CD8-positive, alpha-beta memory T cell (primary cell): ENCODE data around the gene NCSTN. TPM values are rescaled to one million over a fixed set of nuclear protein-coding genes. Genes with fewer than 3 reads are reported as not detected.

Experiments
- CTCF ChIA-PET: fragments of 350-600 bp; sonication (Branson Sonifier 250); formaldehyde crosslinking; loops from one replicate; lab custom pipeline; 2021; ENCODE audit warnings: antibody characterized with exemption; lab: Charles Lee
- POLR2A ChIA-PET: fragments of 350-600 bp; sonication (Branson Sonifier 250); formaldehyde crosslinking; loops from one replicate; lab custom pipeline; 2021; ENCODE audit warnings: antibody characterized with exemption; lab: Charles Lee
- DNase-seq, 5 donors: peaks; one replicate each; pipeline versions ENCODE4 v3.0.0 to v3.0.0-alpha.2; 2020 to 2022; ENCODE audit warnings: mixed read lengths in 1 of 5
- H3K27ac ChIP-seq: one replicate; pipeline ENCODE4 v1.7.0; 2013; ENCODE audit warnings: low read depth, mild to moderate bottlenecking, low read length, moderate library complexity
- H3K27me3 ChIP-seq: 2 replicates; pipeline ENCODE4 v1.7.0; 2013; ENCODE audit warnings: low read length, mild to moderate bottlenecking; ENCODE audit not compliant: insufficient read depth, poor library complexity, severe bottlenecking
- H3K36me3 ChIP-seq: 2 replicates; pipeline ENCODE4 v1.7.0; 2013; ENCODE audit warnings: mild to moderate bottlenecking, low read length, moderate library complexity; ENCODE audit not compliant: insufficient read depth
- H3K4me1 ChIP-seq: 2 replicates; pipeline ENCODE4 v1.7.0; 2013; ENCODE audit warnings: mild to moderate bottlenecking, low read length, moderate library complexity; ENCODE audit not compliant: insufficient read depth
- H3K4me3 ChIP-seq: 2 replicates; pipeline ENCODE4 v1.7.0; 2013; ENCODE audit warnings: mild to moderate bottlenecking, low read length
- H3K9me3 ChIP-seq: 2 replicates; pipeline ENCODE4 v1.7.0; 2013; ENCODE audit warnings: mild to moderate bottlenecking, low read length
- H3K27ac Mint-ChIP-seq, 8 donors: one replicate each; pipeline ENCODE4 v1.8.0; 2020 to 2021; ENCODE audit warnings: mixed read lengths in 8 of 8, mild to moderate bottlenecking in 6 of 8, inconsistent platforms in 3 of 8, moderate library complexity in 3 of 8
- H3K27me3 Mint-ChIP-seq, 2 donors: one replicate each; pipeline ENCODE4 v1.8.0; 2020 to 2021; ENCODE audit warnings: mixed read lengths in 2 of 2, mild to moderate bottlenecking in 1 of 2, moderate library complexity in 1 of 2
- H3K36me3 Mint-ChIP-seq, 3 donors: one replicate each; pipeline ENCODE4 v1.8.0; 2020 to 2021; ENCODE audit warnings: mixed read lengths in 3 of 3, inconsistent platforms in 1 of 3, mild to moderate bottlenecking in 1 of 3
- H3K4me1 Mint-ChIP-seq, 3 donors: one replicate each; pipeline ENCODE4 v1.8.0; 2020 to 2021; ENCODE audit warnings: mixed read lengths in 3 of 3, inconsistent platforms in 1 of 3, mild to moderate bottlenecking in 1 of 3
- H3K4me3 Mint-ChIP-seq, 7 donors: one replicate each; pipeline ENCODE4 v1.8.0; 2020 to 2021; ENCODE audit warnings: mixed read lengths in 7 of 7, mild to moderate bottlenecking in 6 of 7, moderate library complexity in 4 of 7, inconsistent platforms in 2 of 7
- H3K9me3 Mint-ChIP-seq, 5 donors: one replicate each; pipeline ENCODE4 v1.8.0; 2020 to 2022; ENCODE audit warnings: mixed read lengths in 5 of 5, mild to moderate bottlenecking in 3 of 5, moderate library complexity in 2 of 5, inconsistent platforms in 1 of 5
- polyA plus RNA-seq: library from polyadenylated mRNA; unstranded; fragments of 300-500 nt; fragmentation: Illumina TruSeq; gene quantifications from one replicate; pipeline ENCODE4 v1.2.3, GENCODE V29; 2021
- total RNA-seq, 2 experiments: library from RNA; stranded (reverse); gene quantifications; one replicate each; pipeline ENCODE4 v1.2.3, GENCODE V29; 2021

The NCSTN gene
- total RNA-seq = 10 to 100 TPM; 58.7 to 61.3 TPM
- polyA plus RNA-seq = 74.4 TPM

GRCh38 chr1:160342953-160343869 lies at the start of gene NCSTN, which contains the start of gene COPA:
Gene NCSTN (plus strand): TSS chr1:160343383. CDS start chr1:160343397, 14 bp downstream.
Gene COPA (minus strand): TSS chr1:160343250. CDS start chr1:160343170, 80 bp downstream.
- Mint-ChIP-seq H3K27me3 (peaks cover 0 to 4% of the 10 kb centered on the region in 2 donors), H3K9me3 (no peaks in the 10 kb centered on the region), H3K4me1 (peaks cover 61 to 76% (median 71%) of the 10 kb centered on the region in 3 donors), H3K4me3 (peak within 1 kb of the TSS; percentile 98 to 100 (median 100)), H3K27ac (peak within 1 kb of the TSS; percentile 96 to 100 (median 100)), H3K36me3 (peaks cover 8 to 72% (median 12%) of the 10 kb centered on the region in 3 donors)
- no peaks in the 10 kb centered on the region for H3K9me3 ChIP-seq
- H3K27ac ChIP-seq = peak within 1 kb of the TSS; percentile 97
- peaks cover 22% of the 10 kb centered on the region for H3K4me1 ChIP-seq
- peak within 1 kb of the TSS; percentile 77 for H3K4me3 ChIP-seq
- ChIA-PET CTCF (interaction anchor here (0.6 to 1.7 kb wide), 2 partner anchors 12 to 200 kb away, joined by 4 to 5 read pairs; no protein-coding TSS in a partner anchor), POLR2A (no interaction called here)
- peaks cover 12% of the 10 kb centered on the region for H3K36me3 ChIP-seq
- DNase-seq = peak; percentile 84 to 95 (median 90)
- no peaks in the 10 kb centered on the region for H3K27me3 ChIP-seq

- Mint-ChIP-seq H3K36me3 (peaks cover 4 to 95% (median 40%) of the 10 kb centered on the region in 3 donors), H3K9me3 (no peaks in the 10 kb centered on the region), H3K27me3 (no peaks in the 10 kb centered on the region), H3K27ac (peak overlapping the region in 2 of 8 donors; percentile 27 to 61), H3K4me3 (no peak overlapping the region), H3K4me1 (peaks cover 0 to 5% (median 3%) of the 10 kb centered on the region in 3 donors)
- DNase-seq = no peak
- POLR2A ChIA-PET = no interaction called here
- Histone ChIP-seq H3K4me1 (peaks cover 2% of the 10 kb centered on the region), H3K36me3 (peaks cover 75% of the 10 kb centered on the region), H3K9me3 (no peaks in the 10 kb centered on the region), H3K27ac (no peak overlapping the region), H3K4me3 (no peak overlapping the region), H3K27me3 (no peaks in the 10 kb centered on the region)
- CTCF ChIA-PET = interaction anchor here (1.0 to 2.1 kb wide), 2 partner anchors 103 to 211 kb away, joined by 4 to 6 read pairs; no protein-coding TSS in a partner anchor
Measured at GRCh38 chr1:160296036-160296435, 47.1 kb upstream of the NCSTN start.

GRCh38 chr1:160300173-160300572 lies 43.0 kb upstream of the NCSTN start:
- no peaks in the 10 kb centered on the region for H3K4me1 Mint-ChIP-seq
- H3K36me3 Mint-ChIP-seq = peaks cover 5 to 82% (median 27%) of the 10 kb centered on the region in 3 donors
- no peaks in the 10 kb centered on the region for H3K27me3 ChIP-seq
- no peak for DNase-seq
- no peak overlapping the region for H3K4me3 ChIP-seq
- POLR2A ChIA-PET = no interaction called here
- H3K27ac Mint-ChIP-seq = peak overlapping the region in 1 of 8 donors; percentile 55
- CTCF ChIA-PET = interaction anchor here (4.9 kb wide), 1 partner anchor 8 kb away, joined by 26 read pairs; no protein-coding TSS in a partner anchor
- no peaks in the 10 kb centered on the region for H3K9me3 Mint-ChIP-seq
- peaks cover 42% of the 10 kb centered on the region for H3K36me3 ChIP-seq
- no peaks in the 10 kb centered on the region for H3K27me3 Mint-ChIP-seq
- H3K4me3 Mint-ChIP-seq = no peak overlapping the region
- H3K9me3 ChIP-seq = no peaks in the 10 kb centered on the region
- H3K27ac ChIP-seq = no peak overlapping the region
- H3K4me1 ChIP-seq = no peaks in the 10 kb centered on the region

- peak overlapping the region in 2 of 8 donors; percentile 24 to 80 for H3K27ac Mint-ChIP-seq
- ChIA-PET POLR2A (no interaction called here), CTCF (interaction anchor here (1.4 kb wide), 1 partner anchor 114 kb away, joined by 3 read pairs; no protein-coding TSS in a partner anchor)
- peaks cover 0 to 1% (median 0%) of the 10 kb centered on the region in 3 donors for H3K4me1 Mint-ChIP-seq
- no peak overlapping the region for H3K27ac ChIP-seq
- H3K9me3 Mint-ChIP-seq = no peaks in the 10 kb centered on the region
- no peak overlapping the region for H3K4me3 ChIP-seq
- DNase-seq = no peak
- no peaks in the 10 kb centered on the region for H3K27me3 ChIP-seq
- H3K36me3 Mint-ChIP-seq = peaks cover 19 to 86% (median 21%) of the 10 kb centered on the region in 3 donors
- no peaks in the 10 kb centered on the region for H3K9me3 ChIP-seq
- no peaks in the 10 kb centered on the region for H3K4me1 ChIP-seq
- no peak overlapping the region for H3K4me3 Mint-ChIP-seq
- peaks cover 61% of the 10 kb centered on the region for H3K36me3 ChIP-seq
- H3K27me3 Mint-ChIP-seq = no peaks in the 10 kb centered on the region
Measured at GRCh38 chr1:160307118-160307791, 35.9 kb upstream of the NCSTN start.

- Histone ChIP-seq H3K4me3 (no peak overlapping the region), H3K4me1 (no peaks in the 10 kb centered on the region), H3K27me3 (no peaks in the 10 kb centered on the region), H3K27ac (no peak overlapping the region), H3K9me3 (no peaks in the 10 kb centered on the region), H3K36me3 (peaks cover 69% of the 10 kb centered on the region)
- no peaks in the 10 kb centered on the region for H3K27me3 Mint-ChIP-seq
- H3K9me3 Mint-ChIP-seq = no peaks in the 10 kb centered on the region
- ChIA-PET POLR2A (interaction anchor here (0.6 kb wide), 1 partner anchor 10 kb away, joined by 4 read pairs; no protein-coding TSS in a partner anchor), CTCF (interaction anchor here (1.4 kb wide), 1 partner anchor 115 kb away, joined by 3 read pairs; no protein-coding TSS in a partner anchor)
- peak overlapping the region in 4 of 8 donors; percentile 6 to 48 (median 27) for H3K27ac Mint-ChIP-seq
- peaks cover 0 to 1% (median 0%) of the 10 kb centered on the region in 3 donors for H3K4me1 Mint-ChIP-seq
- H3K4me3 Mint-ChIP-seq = no peak overlapping the region
- peaks cover 16 to 88% (median 29%) of the 10 kb centered on the region in 3 donors for H3K36me3 Mint-ChIP-seq
- DNase-seq = no peak
Measured at GRCh38 chr1:160308451-160309184, 34.6 kb upstream of the NCSTN start.

GRCh38 chr1:160309185-160309557 lies 34.0 kb upstream of the NCSTN start:
- H3K36me3 ChIP-seq = peaks cover 75% of the 10 kb centered on the region
- H3K4me1 ChIP-seq = no peaks in the 10 kb centered on the region
- no peak overlapping the region for H3K27ac ChIP-seq
- no peaks in the 10 kb centered on the region for H3K9me3 Mint-ChIP-seq
- no peak overlapping the region for H3K4me3 ChIP-seq
- H3K9me3 ChIP-seq = no peaks in the 10 kb centered on the region
- CTCF ChIA-PET = no interaction called here
- peak overlapping the region in 4 of 8 donors; percentile 38 to 58 (median 45) for H3K27ac Mint-ChIP-seq
- no peak overlapping the region for H3K4me3 Mint-ChIP-seq
- DNase-seq = no peak
- no peaks in the 10 kb centered on the region for H3K27me3 Mint-ChIP-seq
- POLR2A ChIA-PET = interaction anchor here (0.6 kb wide), 1 partner anchor 11 kb away, joined by 4 read pairs; no protein-coding TSS in a partner anchor
- peaks cover 17 to 91% (median 30%) of the 10 kb centered on the region in 3 donors for H3K36me3 Mint-ChIP-seq
- H3K27me3 ChIP-seq = no peaks in the 10 kb centered on the region
- H3K4me1 Mint-ChIP-seq = peaks cover 0 to 1% (median 0%) of the 10 kb centered on the region in 3 donors

- H3K36me3 ChIP-seq = peaks cover 79% of the 10 kb centered on the region
- no peaks in the 10 kb centered on the region for H3K4me1 ChIP-seq
- DNase-seq = no peak
- H3K9me3 ChIP-seq = no peaks in the 10 kb centered on the region
- peak overlapping the region in 3 of 8 donors; percentile 38 to 58 (median 49) for H3K27ac Mint-ChIP-seq
- H3K4me3 Mint-ChIP-seq = no peak overlapping the region
- H3K27me3 ChIP-seq = no peaks in the 10 kb centered on the region
- no peak overlapping the region for H3K4me3 ChIP-seq
- H3K27me3 Mint-ChIP-seq = no peaks in the 10 kb centered on the region
- POLR2A ChIA-PET = no interaction called here
- CTCF ChIA-PET = no interaction called here
- peaks cover 0 to 1% (median 0%) of the 10 kb centered on the region in 3 donors for H3K4me1 Mint-ChIP-seq
- H3K27ac ChIP-seq = no peak overlapping the region
- peaks cover 18 to 93% (median 31%) of the 10 kb centered on the region in 3 donors for H3K36me3 Mint-ChIP-seq
- H3K9me3 Mint-ChIP-seq = no peaks in the 10 kb centered on the region
Measured at GRCh38 chr1:160309571-160309970, 33.6 kb upstream of the NCSTN start.
